Hepatocyte (in vitro differentiated cells): ENCODE data around the gene GABBR2. TPM values are rescaled to one million over a fixed set of nuclear protein-coding genes. Genes with fewer than 3 reads are reported as not detected.

Experiments used
- DNase-seq: peaks from one replicate; pipeline ENCODE4 v3.0.0-alpha.2; 2016; ENCODE audit warnings: low spot score
- H2AFZ ChIP-seq: fragments of 200-600 bp; sonication (generic); 2 replicates; pipeline ENCODE4 v1.6.0; 2016; ENCODE audit warnings: antibody characterized with exemption, mild to moderate bottlenecking
- H3K27ac ChIP-seq: fragments of 200-600 bp; sonication (generic); 2 replicates; pipeline ENCODE4 v1.5.1; 2016; ENCODE audit warnings: mild to moderate bottlenecking
- H3K27me3 ChIP-seq: fragments of 200-600 bp; sonication (generic); 2 replicates; pipeline ENCODE4 v1.6.1; 2016
- H3K36me3 ChIP-seq: fragments of 200-600 bp; sonication (generic); replicated peaks from 2 replicates; pipeline ENCODE4 v1.5.1; 2016; ENCODE audit warnings: low read depth; ENCODE audit not compliant: insufficient read depth
- H3K4me1 ChIP-seq: fragments of 200-600 bp; sonication (generic); 2 replicates; pipeline ENCODE4 v1.5.1; 2016; ENCODE audit warnings: mild to moderate bottlenecking, moderate library complexity; ENCODE audit not compliant: insufficient read depth
- H3K4me2 ChIP-seq: fragments of 200-600 bp; sonication (generic); 2 replicates; pipeline ENCODE4 v1.6.0; 2016
- H3K4me3 ChIP-seq: fragments of 200-600 bp; sonication (generic); 2 replicates; pipeline ENCODE4 v1.5.1; 2016; ENCODE audit warnings: mild to moderate bottlenecking
- H3K79me2 ChIP-seq: fragments of 200-600 bp; sonication (generic); 2 replicates; pipeline ENCODE4 v1.6.0; 2017; ENCODE audit warnings: mild to moderate bottlenecking
- H3K9me2 ChIP-seq: fragments of 200-600 bp; sonication (generic); replicated peaks from 2 replicates; pipeline ENCODE4 v1.6.0; 2017; ENCODE audit warnings: mild to moderate bottlenecking; ENCODE audit not compliant: insufficient read depth
- H3K9me3 ChIP-seq: fragments of 200-600 bp; sonication (generic); 2 replicates; pipeline ENCODE4 v1.5.1; 2016; ENCODE audit warnings: low read depth, mild to moderate bottlenecking
- H4K20me1 ChIP-seq: fragments of 200-600 bp; sonication (generic); 2 replicates; pipeline ENCODE4 v1.6.0; 2016; ENCODE audit warnings: mild to moderate bottlenecking; ENCODE audit not compliant: insufficient read depth, poor library complexity, severe bottlenecking
- EZH2 ChIP-seq: fragments of 200-600 bp; sonication (generic); IDR thresholded peaks from 2 replicates; pipeline ENCODE4 v1.6.1; 2016; ENCODE audit warnings: antibody characterized with exemption, mild to moderate bottlenecking, borderline replicate concordance
- EZH2phosphoT487 ChIP-seq: fragments of 200-600 bp; sonication (generic); IDR thresholded peaks from one replicate; pipeline ENCODE4 v1.6.1; 2018; ENCODE audit warnings: antibody characterized with exemption, mild to moderate bottlenecking, low read depth, moderate library complexity; ENCODE audit not compliant: unreplicated experiment, severe bottlenecking
- WGBS: methylation state at CpG from one replicate; pipeline ENCODE4 v1.1.6; 2016; ENCODE audit warnings: low lambda C conversion rate; ENCODE audit errors: missing lambda C conversion rate; 5-methylcytosine and 5-hydroxymethylcytosine counted together
- polyA plus RNA-seq: library from polyadenylated mRNA; unstranded; fragments of >200 nt; fragmentation: Nextera tagmentation; extraction: Ambion mirVana; gene quantifications from 2 replicates; pipeline ENCODE4 v1.2.1, GENCODE V29; 2016
- total RNA-seq: library from RNA; depleted of rRNA; stranded (reverse); fragments of >200 nt; gene quantifications from 2 replicates; pipeline ENCODE4 v1.2.3, GENCODE V29; 2014
- TF ChIP-seq, protein P1 (sequence below): fragments of 200-600 bp; sonication (generic); IDR thresholded peaks from 2 replicates; pipeline ENCODE4 v1.5.1; 2016; ENCODE audit warnings: antibody characterized with exemption, mild to moderate bottlenecking; ENCODE audit not compliant: poor library complexity

GABBR2 gene
- total and polyA plus RNA-seq, 2 experiments from 2014 or later = 0.20 to 0.28 TPM

DNA sequence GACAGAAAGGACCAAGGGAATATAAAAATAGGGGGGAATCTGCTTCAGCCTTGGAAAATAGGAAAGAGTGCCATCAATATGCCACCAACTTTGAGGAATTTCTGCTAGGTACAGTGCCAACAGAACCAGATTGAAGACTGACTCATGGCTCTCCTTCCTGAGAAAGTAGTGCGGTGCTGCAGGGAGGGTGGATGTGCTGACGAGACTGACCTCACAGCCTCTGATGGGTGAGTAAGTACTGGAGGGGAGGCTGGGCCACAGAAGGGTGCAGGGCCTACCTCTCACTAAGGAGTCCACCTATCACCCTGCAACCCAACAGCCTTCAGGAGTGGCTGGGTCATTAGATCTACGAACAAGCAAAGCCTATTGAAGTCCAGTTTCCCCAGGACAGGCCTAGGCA lies 187.6 kb downstream of the GABBR2 start:
- H3K36me3 ChIP-seq = no peaks in the 10 kb centered on the region
- TF ChIP-seq, protein P1, sequence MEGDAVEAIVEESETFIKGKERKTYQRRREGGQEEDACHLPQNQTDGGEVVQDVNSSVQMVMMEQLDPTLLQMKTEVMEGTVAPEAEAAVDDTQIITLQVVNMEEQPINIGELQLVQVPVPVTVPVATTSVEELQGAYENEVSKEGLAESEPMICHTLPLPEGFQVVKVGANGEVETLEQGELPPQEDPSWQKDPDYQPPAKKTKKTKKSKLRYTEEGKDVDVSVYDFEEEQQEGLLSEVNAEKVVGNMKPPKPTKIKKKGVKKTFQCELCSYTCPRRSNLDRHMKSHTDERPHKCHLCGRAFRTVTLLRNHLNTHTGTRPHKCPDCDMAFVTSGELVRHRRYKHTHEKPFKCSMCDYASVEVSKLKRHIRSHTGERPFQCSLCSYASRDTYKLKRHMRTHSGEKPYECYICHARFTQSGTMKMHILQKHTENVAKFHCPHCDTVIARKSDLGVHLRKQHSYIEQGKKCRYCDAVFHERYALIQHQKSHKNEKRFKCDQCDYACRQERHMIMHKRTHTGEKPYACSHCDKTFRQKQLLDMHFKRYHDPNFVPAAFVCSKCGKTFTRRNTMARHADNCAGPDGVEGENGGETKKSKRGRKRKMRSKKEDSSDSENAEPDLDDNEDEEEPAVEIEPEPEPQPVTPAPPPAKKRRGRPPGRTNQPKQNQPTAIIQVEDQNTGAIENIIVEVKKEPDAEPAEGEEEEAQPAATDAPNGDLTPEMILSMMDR = no peak
- no peak for TF ChIP-seq EZH2phosphoT487
- no peak for TF ChIP-seq EZH2
- H3K79me2 ChIP-seq = no peaks in the 10 kb centered on the region
- no peaks in the 10 kb centered on the region for H3K4me1 ChIP-seq
- WGBS = 78% methylated on average over 3 of the region's 3 CpGs
- H3K4me2 ChIP-seq = no peak overlapping the region
- H3K27ac ChIP-seq = no peak overlapping the region
- peaks cover 7% of the 10 kb centered on the region for H3K27me3 ChIP-seq
- no peak overlapping the region for H3K4me3 ChIP-seq
- DNase-seq = no peak
- H4K20me1 ChIP-seq = no peaks in the 10 kb centered on the region
- H3K9me3 ChIP-seq = no peaks in the 10 kb centered on the region
- no peaks in the 10 kb centered on the region for H3K9me2 ChIP-seq
- no peak overlapping the region for H2AFZ ChIP-seq

DNA sequence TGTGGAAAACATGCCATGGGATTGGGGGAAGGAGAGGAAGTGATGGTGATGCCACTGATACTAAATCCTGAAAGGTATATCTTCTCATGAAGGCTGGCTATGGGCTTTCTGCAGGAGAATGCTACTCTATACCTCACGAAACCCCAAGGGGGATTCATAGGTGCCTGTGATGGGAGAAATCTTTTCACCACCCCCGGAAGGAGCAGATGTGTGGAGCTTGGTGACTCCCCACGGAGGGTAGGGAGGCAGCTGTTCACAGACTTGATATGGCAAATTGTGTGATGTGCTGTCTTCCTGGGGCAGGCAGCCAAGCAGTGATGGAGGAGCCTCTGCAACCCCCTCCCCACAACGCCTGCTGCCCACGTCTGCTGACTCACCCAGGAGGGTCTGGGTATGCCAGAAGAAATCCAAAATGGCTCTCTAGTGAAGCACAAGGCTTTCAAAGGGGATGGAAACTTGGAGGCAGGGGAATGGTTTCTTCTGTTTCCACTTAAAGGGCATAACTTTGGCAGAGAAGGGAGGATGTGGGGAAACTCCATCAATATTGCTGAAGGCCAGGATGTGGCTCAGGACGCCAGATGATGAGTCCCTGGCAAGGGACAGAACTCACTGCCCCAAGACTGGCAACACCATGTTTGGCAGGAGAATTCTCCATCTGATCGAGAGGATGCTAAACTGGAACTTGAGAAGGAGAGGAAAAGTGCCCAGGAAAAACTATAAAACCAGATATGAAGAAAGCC lies 188.3 kb downstream of the GABBR2 start:
- H3K9me3 ChIP-seq = no peaks in the 10 kb centered on the region
- H3K9me2 ChIP-seq = no peaks in the 10 kb centered on the region
- H3K36me3 ChIP-seq = no peaks in the 10 kb centered on the region
- no peak overlapping the region for H3K4me3 ChIP-seq
- no peak overlapping the region for H3K4me2 ChIP-seq
- 74% methylated on average over 7 of the region's 7 CpGs for WGBS
- H3K79me2 ChIP-seq = no peaks in the 10 kb centered on the region
- TF ChIP-seq EZH2 = no peak
- TF ChIP-seq, protein P1 = no peak
- H4K20me1 ChIP-seq = no peaks in the 10 kb centered on the region
- no peak overlapping the region for H3K27ac ChIP-seq
- no peak for DNase-seq
- peaks cover 6% of the 10 kb centered on the region for H3K27me3 ChIP-seq
- H3K4me1 ChIP-seq = no peaks in the 10 kb centered on the region
- H2AFZ ChIP-seq = no peak overlapping the region

DNA sequence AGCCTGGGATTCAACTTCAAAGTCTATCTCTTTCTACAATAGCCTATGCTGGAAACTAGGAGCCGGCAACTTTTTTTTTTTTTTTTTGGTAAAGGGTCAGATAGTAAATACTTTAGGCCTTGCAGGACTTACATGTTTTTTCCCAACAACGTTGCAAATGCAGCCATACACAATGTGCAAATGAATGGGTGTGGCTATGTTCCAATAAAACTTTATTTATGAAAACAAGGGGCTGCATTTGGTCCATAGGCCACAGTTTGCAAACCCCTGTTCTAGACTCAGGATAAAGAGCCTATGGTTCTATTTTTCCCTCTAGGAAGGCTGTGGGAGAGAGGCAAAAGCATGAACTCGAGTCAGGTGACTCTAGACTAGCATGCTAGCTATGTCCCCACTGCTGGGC lies 189.1 kb downstream of the GABBR2 start:
- TF ChIP-seq EZH2phosphoT487 = no peak
- no peak for TF ChIP-seq EZH2
- TF ChIP-seq, protein P1 = no peak

More for the DNA sequence above, 189.1 kb downstream of the GABBR2 start:
- H3K27ac ChIP-seq = no peak overlapping the region
- no peaks in the 10 kb centered on the region for H3K4me1 ChIP-seq
- H3K27me3 ChIP-seq = no peaks in the 10 kb centered on the region
- no peaks in the 10 kb centered on the region for H3K79me2 ChIP-seq
- no peaks in the 10 kb centered on the region for H4K20me1 ChIP-seq
- no peaks in the 10 kb centered on the region for H3K9me2 ChIP-seq
- no peaks in the 10 kb centered on the region for H3K9me3 ChIP-seq
- no peak overlapping the region for H3K4me3 ChIP-seq
- 81% methylated on average over 3 of the region's 3 CpGs for WGBS
- DNase-seq = no peak
- H3K4me2 ChIP-seq = no peak overlapping the region
- H2AFZ ChIP-seq = no peak overlapping the region
- no peaks in the 10 kb centered on the region for H3K36me3 ChIP-seq
